CD14-positive monocyte (primary cell): Measurements from ENCODE around the gene SGCA. TPM values are rescaled to one million over a fixed set of nuclear protein-coding genes. Genes with fewer than 3 reads are reported as not detected.

Source experiments
- DNase-seq, 3 donors: peaks; one replicate each; pipeline ENCODE4 v3.0.0-alpha.2; 2011 to 2022
- H2AFZ ChIP-seq: 2 replicates; pipeline ENCODE4 v1.6.0; 2012; ENCODE audit warnings: mild to moderate bottlenecking, low read depth, low read length, inconsistent platforms; ENCODE audit not compliant: insufficient read depth, poor library complexity, severe bottlenecking
- H3K27ac ChIP-seq, 2 donors: 1 replicate in 1 of 2; 2 replicates in 1 of 2; pipeline ENCODE4 v1.5.1; 2012 to 2013; ENCODE audit warnings: low read length in 2 of 2, control low read depth in 1 of 2, inconsistent platforms in 1 of 2, low read depth in 1 of 2, mild to moderate bottlenecking in 1 of 2
- H3K27me3 ChIP-seq, 2 donors: one replicate each; pipeline versions ENCODE4 v1.6.0 to v1.6.1; 2011 to 2013; ENCODE audit warnings: low read length in 2 of 2; ENCODE audit not compliant: control insufficient read depth in 2 of 2, insufficient read depth in 2 of 2
- H3K36me3 ChIP-seq, 2 donors: replicated peaks in 1 of 2; 1 replicate in 1 of 2; 2 replicates in 1 of 2; pipeline versions ENCODE4 v1.5.1 to v1.6.1; 2012 to 2013; ENCODE audit warnings: low read length in 2 of 2, control low read depth in 1 of 2, inconsistent platforms in 1 of 2, mild to moderate bottlenecking in 1 of 2; ENCODE audit not compliant: insufficient read depth in 2 of 2, control insufficient read depth in 1 of 2
- H3K4me1 ChIP-seq, 2 donors: 1 replicate in 1 of 2; 2 replicates in 1 of 2; pipeline versions ENCODE4 v1.5.1 to v1.6.1; 2012 to 2013; ENCODE audit warnings: low read length in 2 of 2, control low read depth in 1 of 2, inconsistent platforms in 1 of 2, mild to moderate bottlenecking in 1 of 2, moderate library complexity in 1 of 2; ENCODE audit not compliant: insufficient read depth in 2 of 2, control insufficient read depth in 1 of 2
- H3K4me2 ChIP-seq: replicated peaks from 2 replicates; pipeline ENCODE3; 2012; ENCODE audit warnings: low read length, moderate library complexity, mild to moderate bottlenecking; ENCODE audit not compliant: poor library complexity, severe bottlenecking; ENCODE audit errors: extremely low read depth
- H3K4me3 ChIP-seq, 3 experiments: fragments of 200-600 bp in 1 of 3; sonication (generic) in 1 of 3; replicated peaks in 1 of 3; 1 replicate in 2 of 3; 2 replicates in 1 of 3; pipeline ENCODE4 v1.5.1; 2011 to 2013; ENCODE audit warnings: low read length in 3 of 3, mild to moderate bottlenecking in 3 of 3, control low read depth in 2 of 3, low read depth in 2 of 3, inconsistent platforms in 1 of 3, moderate library complexity in 1 of 3
- H3K79me2 ChIP-seq: 2 replicates; pipeline ENCODE4 v1.6.0; 2012; ENCODE audit warnings: mild to moderate bottlenecking, control low read depth, inconsistent platforms, low read length, moderate library complexity; ENCODE audit not compliant: insufficient read depth
- H3K9ac ChIP-seq: 2 replicates; pipeline ENCODE4 v1.6.0; 2017; ENCODE audit warnings: low read length, mild to moderate bottlenecking; ENCODE audit not compliant: insufficient read depth, poor library complexity, severe bottlenecking
- H3K9me3 ChIP-seq, 2 donors: replicated peaks in 1 of 2; 1 replicate in 1 of 2; 2 replicates in 1 of 2; pipeline versions ENCODE4 v1.5.1 to v1.6.1; 2012 to 2013; ENCODE audit warnings: low read length in 2 of 2, control low read depth in 1 of 2; ENCODE audit not compliant: control insufficient read depth in 1 of 2, insufficient read depth in 1 of 2
- H4K20me1 ChIP-seq: 2 replicates; pipeline ENCODE4 v1.6.0; 2012; ENCODE audit warnings: mild to moderate bottlenecking, low read length, control low read depth, moderate library complexity; ENCODE audit not compliant: insufficient read depth
- H3K27ac Mint-ChIP-seq, 7 donors: one replicate each; pipeline ENCODE4 v1.8.0; 2020; ENCODE audit warnings: mild to moderate bottlenecking in 7 of 7, mixed read lengths in 7 of 7, moderate library complexity in 6 of 7, inconsistent platforms in 2 of 7
- H3K27me3 Mint-ChIP-seq, 3 donors: one replicate each; pipeline ENCODE4 v1.8.0; 2021 to 2022; ENCODE audit warnings: low read depth in 3 of 3, mild to moderate bottlenecking in 3 of 3, mixed read lengths in 3 of 3, moderate library complexity in 3 of 3, inconsistent platforms in 1 of 3
- H3K36me3 Mint-ChIP-seq, 2 donors: one replicate each; pipeline ENCODE4 v1.8.0; 2020; ENCODE audit warnings: mixed read lengths in 2 of 2, inconsistent platforms in 1 of 2, mild to moderate bottlenecking in 1 of 2
- H3K4me1 Mint-ChIP-seq: one replicate; pipeline ENCODE4 v1.8.0; 2020; ENCODE audit warnings: mild to moderate bottlenecking, mixed read lengths
- H3K4me3 Mint-ChIP-seq, 2 donors: one replicate each; pipeline ENCODE4 v1.8.0; 2020; ENCODE audit warnings: mild to moderate bottlenecking in 2 of 2, mixed read lengths in 2 of 2, moderate library complexity in 1 of 2
- H3K9me3 Mint-ChIP-seq, 7 donors: one replicate each; pipeline ENCODE4 v1.8.0; 2020 to 2022; ENCODE audit warnings: mixed read lengths in 7 of 7, mild to moderate bottlenecking in 6 of 7, moderate library complexity in 6 of 7, inconsistent platforms in 2 of 7
- WGBS: methylation state at CpG from one replicate; pipeline ENCODE4 v1.1.5; 2013; ENCODE audit warnings: missing lambda C conversion rate; ENCODE audit not compliant: insufficient coverage; 5-methylcytosine and 5-hydroxymethylcytosine counted together
- intact Hi-C, 2 donors: fragments of 100-400 bp; cut with micrococcal nuclease; formaldehyde crosslinking; loops; one replicate each; pipeline versions ENCODE4 v1.15.0 to v1.15.1; 2023
- polyA plus RNA-seq, 3 donors: library from polyadenylated mRNA; depleted of rRNA in 1 of 3; unstranded in 2 of 3; stranded (reverse) in 1 of 3; fragments of 300-500 nt in 2 of 3; fragments of >200 nt in 1 of 3; fragmentation: Illumina TruSeq in 2 of 3; gene quantifications; 1 replicate in 2 of 3; 2 replicates in 1 of 3; pipeline ENCODE4 v1.2.3, GENCODE V29; 2012 to 2021
- TF ChIP-seq, protein P1 (sequence below): fragments of 200-600 bp; IDR thresholded peaks from one replicate; pipeline ENCODE4 v1.8.0; 2022; ENCODE audit warnings: antibody characterized with exemption, mild to moderate bottlenecking

SGCA gene
- polyA plus RNA-seq, 3 donors, result 0.27 to 0.89 (median 0.53) TPM

DNA sequence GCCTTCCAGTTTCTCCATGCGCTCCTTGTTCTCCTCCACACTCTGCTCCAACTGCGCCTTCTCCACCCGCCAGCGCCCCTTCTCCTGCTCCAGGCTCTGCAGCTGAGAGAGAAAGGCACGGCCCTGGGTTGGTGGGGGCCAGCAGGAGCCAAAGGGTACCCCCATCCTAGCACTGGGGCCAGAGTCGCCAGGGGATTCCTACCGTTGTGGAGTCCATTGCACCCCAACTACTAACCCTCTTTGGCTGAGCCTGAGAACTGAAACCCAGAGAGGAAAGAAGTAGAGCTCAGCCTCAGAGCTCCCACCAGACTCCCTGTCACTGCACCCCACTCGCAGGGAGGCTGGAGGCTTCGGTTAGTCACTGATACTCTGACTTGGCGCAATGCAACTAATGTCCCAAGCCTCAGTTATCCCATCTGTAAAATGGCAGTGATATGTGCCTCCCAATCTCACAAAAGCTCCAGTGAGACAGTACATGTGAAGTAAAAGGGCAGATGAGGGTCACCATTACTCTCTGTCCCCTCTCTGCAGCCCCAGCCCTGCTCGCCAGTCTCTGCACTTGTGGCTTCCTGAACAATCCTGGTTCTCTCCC, 29.6 kb upstream of the SGCA start:
- H2AFZ ChIP-seq, result no peak overlapping the region
- no peaks in the 10 kb centered on the region for H3K9me3 ChIP-seq
- H3K79me2 ChIP-seq, result peaks cover 28% of the 10 kb centered on the region
- peaks cover 75 to 84% of the 10 kb centered on the region in 2 donors for H3K36me3 ChIP-seq
- no peak overlapping the region for H3K4me2 ChIP-seq
- no peak overlapping the region for H3K27ac Mint-ChIP-seq
- H3K4me3 ChIP-seq, result no peak overlapping the region
- peaks cover 99% of the 10 kb centered on the region for H4K20me1 ChIP-seq
- intact Hi-C loops, result no loop called here
- H3K36me3 Mint-ChIP-seq, result peaks cover 78 to 86% of the 10 kb centered on the region in 2 donors
- no peak for DNase-seq
- H3K4me1 Mint-ChIP-seq, result peaks cover 25% of the 10 kb centered on the region
- no peak overlapping the region for H3K27ac ChIP-seq
- H3K27me3 Mint-ChIP-seq, result peaks cover 10 to 16% (median 14%) of the 10 kb centered on the region in 3 donors
- peaks cover 0 to 5% (median 3%) of the 10 kb centered on the region in 7 donors for H3K9me3 Mint-ChIP-seq
- peaks cover 0 to 5% of the 10 kb centered on the region in 2 donors for H3K27me3 ChIP-seq
- no peak overlapping the region for H3K4me3 Mint-ChIP-seq
- peaks cover 13 to 17% of the 10 kb centered on the region in 2 donors for H3K4me1 ChIP-seq
- WGBS, result 94% methylated on average over 7 of the region's 11 CpGs
- no peak overlapping the region for H3K9ac ChIP-seq
- TF ChIP-seq, protein P1, sequence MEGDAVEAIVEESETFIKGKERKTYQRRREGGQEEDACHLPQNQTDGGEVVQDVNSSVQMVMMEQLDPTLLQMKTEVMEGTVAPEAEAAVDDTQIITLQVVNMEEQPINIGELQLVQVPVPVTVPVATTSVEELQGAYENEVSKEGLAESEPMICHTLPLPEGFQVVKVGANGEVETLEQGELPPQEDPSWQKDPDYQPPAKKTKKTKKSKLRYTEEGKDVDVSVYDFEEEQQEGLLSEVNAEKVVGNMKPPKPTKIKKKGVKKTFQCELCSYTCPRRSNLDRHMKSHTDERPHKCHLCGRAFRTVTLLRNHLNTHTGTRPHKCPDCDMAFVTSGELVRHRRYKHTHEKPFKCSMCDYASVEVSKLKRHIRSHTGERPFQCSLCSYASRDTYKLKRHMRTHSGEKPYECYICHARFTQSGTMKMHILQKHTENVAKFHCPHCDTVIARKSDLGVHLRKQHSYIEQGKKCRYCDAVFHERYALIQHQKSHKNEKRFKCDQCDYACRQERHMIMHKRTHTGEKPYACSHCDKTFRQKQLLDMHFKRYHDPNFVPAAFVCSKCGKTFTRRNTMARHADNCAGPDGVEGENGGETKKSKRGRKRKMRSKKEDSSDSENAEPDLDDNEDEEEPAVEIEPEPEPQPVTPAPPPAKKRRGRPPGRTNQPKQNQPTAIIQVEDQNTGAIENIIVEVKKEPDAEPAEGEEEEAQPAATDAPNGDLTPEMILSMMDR, result no peak

DNA sequence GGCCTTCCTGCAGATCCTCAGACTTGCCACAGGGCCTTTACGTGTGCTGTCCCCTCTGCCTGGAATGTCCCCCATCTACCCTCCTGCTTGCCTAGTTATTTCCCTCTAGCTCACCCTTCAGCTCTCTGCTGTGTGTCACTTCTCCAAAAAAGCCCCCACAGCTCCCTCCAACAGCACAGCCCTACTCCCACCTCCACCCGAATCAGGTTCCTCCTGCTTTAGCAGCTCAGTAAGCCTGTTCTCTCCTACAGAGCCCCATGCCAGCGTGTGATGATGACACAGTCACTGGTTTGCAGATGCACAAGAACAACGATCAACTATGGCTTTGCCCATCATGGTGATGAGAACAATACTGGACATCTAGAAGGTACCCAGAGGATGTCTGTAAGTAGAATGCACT, 28.8 kb upstream of the SGCA start:
- Histone ChIP-seq H3K9ac (no peak overlapping the region), H2AFZ (no peak overlapping the region), H3K4me3 (no peak overlapping the region), H3K4me2 (no peak overlapping the region), H3K79me2 (peaks cover 34% of the 10 kb centered on the region), H3K4me1 (peaks cover 20 to 26% of the 10 kb centered on the region in 2 donors), H3K27me3 (no peaks in the 10 kb centered on the region), H3K36me3 (peaks cover 82 to 92% of the 10 kb centered on the region in 2 donors), H3K27ac (no peak overlapping the region), H4K20me1 (peaks cover 100% of the 10 kb centered on the region), H3K9me3 (no peaks in the 10 kb centered on the region)
- Mint-ChIP-seq H3K36me3 (peaks cover 80 to 89% of the 10 kb centered on the region in 2 donors), H3K9me3 (peaks cover 0 to 5% (median 1%) of the 10 kb centered on the region in 7 donors), H3K27me3 (peaks cover 2 to 7% (median 7%) of the 10 kb centered on the region in 3 donors), H3K27ac (peak overlapping the region in 1 of 7 donors; percentile 33), H3K4me3 (no peak overlapping the region), H3K4me1 (peaks cover 30% of the 10 kb centered on the region)
- WGBS, result 100% methylated on average over 3 of the region's 4 CpGs
- TF ChIP-seq, protein P1, result no peak
- no peak for DNase-seq
- intact Hi-C loops, result no loop called here
